AG04449 (cell line): Measurements from ENCODE around the gene PCDHGC3.
A peak's percentile ranks its signal among the peaks of the same experiment; 100 is the strongest.

Experiments used
- CTCF ChIA-PET: fragments of 350-600 bp; formaldehyde crosslinking; extraction: SDS; loops from one replicate; lab custom pipeline; 2021; ENCODE audit warnings: antibody characterized with exemption; lab: Yijun Ruan, JAX
- POLR2A ChIA-PET: fragments of 400-600, 350-600 bp; formaldehyde crosslinking; extraction: SDS; loops from one replicate; lab custom pipeline; 2020; ENCODE audit warnings: antibody characterized with exemption, inconsistent platforms; lab: Yijun Ruan, JAX
- DNase-seq: peaks from one replicate; pipeline ENCODE4 v3.0.0-alpha.2; 2010; ENCODE audit warnings: low read depth, low spot score
- H3K4me3 ChIP-seq: 2 replicates; pipeline ENCODE4 v1.5.1; 2011; ENCODE audit warnings: low read depth, mild to moderate bottlenecking, control low read depth, low read length
- CTCF ChIP-seq: IDR thresholded peaks from one replicate; pipeline ENCODE4 v1.5.1; 2011; ENCODE audit warnings: mild to moderate bottlenecking, moderate library complexity, low read length, control low read depth, inconsistent platforms; ENCODE audit not compliant: insufficient read depth; ENCODE audit errors: missing control alignments

PCDHGC3 gene

GRCh38 chr5:141486091-141486490 is 10.3 kb downstream of the PCDHGC3 start:
- no peak overlapping the region for H3K4me3 ChIP-seq
- no peak for TF ChIP-seq CTCF
- DNase-seq, result no peak
- ChIA-PET POLR2A (interaction anchor here (0.7 to 1.2 kb wide), 3 partner anchors 9 to 28 kb away, joined by 3 read pairs; partner anchors contain the start of gene PCDHGC3), CTCF (interaction anchor here (0.7 to 37.5 kb wide), 8 partner anchors 9 to 75 kb away, joined by 3 to 856 read pairs (median 4); partner anchors contain the start of genes PCDHGA12 and PCDHGC3)

GRCh38 chr5:141487131-141487530 is 11.4 kb downstream of the PCDHGC3 start:
- no peak overlapping the region for H3K4me3 ChIP-seq
- POLR2A ChIA-PET, result no interaction called here
- TF ChIP-seq CTCF, result no peak
- DNase-seq, result no peak
- CTCF ChIA-PET, result interaction anchor here (1.4 to 37.5 kb wide), 4 partner anchors 8 to 71 kb away, joined by 6 to 856 read pairs (median 27); partner anchors contain the start of gene PCDHGC3

- CTCF ChIA-PET, result interaction anchor here (0.7 to 37.5 kb wide), 10 partner anchors 8 to 91 kb away, joined by 3 to 856 read pairs (median 4); partner anchors contain the start of genes PCDHGA11, PCDHGA12, PCDHGB5 and PCDHGC3
These were observed 13.1 kb downstream of the PCDHGC3 start, which contains the start of gene PCDHGC5 for GRCh38 chr5:141488591-141489561. Gene PCDHGC5 (plus strand): TSS chr5:141489081. CDS start chr5:141489241, 160 bp downstream.

GRCh38 chr5:141489841-141490240 is 14.1 kb downstream of the PCDHGC3 start:
- ChIA-PET POLR2A (interaction anchor here (1.2 to 1.7 kb wide), 5 partner anchors 19 to 169 kb away, joined by 4 to 14 read pairs (median 6); partner anchors contain the start of gene TAF7), CTCF (interaction anchor here (1.4 to 37.5 kb wide), 6 partner anchors 13 to 92 kb away, joined by 3 to 856 read pairs (median 6); partner anchors contain the start of genes PCDHGA11, PCDHGB5 and PCDHGC3)
- no peak for TF ChIP-seq CTCF
- H3K4me3 ChIP-seq, result no peak overlapping the region
- no peak for DNase-seq

More at GRCh38 chr5:141488591-141489561, 13.1 kb downstream of the PCDHGC3 start, which contains the start of gene PCDHGC5:
- no peak for DNase-seq
- POLR2A ChIA-PET, result interaction anchor here (0.6 to 1.8 kb wide), 9 partner anchors 10 to 168 kb away, joined by 3 to 14 read pairs (median 5); partner anchors contain the start of genes PCDHGC3 and TAF7
- TF ChIP-seq CTCF, result no peak
- peak within 1 kb of the TSS; percentile 46 for H3K4me3 ChIP-seq

- POLR2A ChIA-PET, result no interaction called here
- TF ChIP-seq CTCF, result no peak
- no peak overlapping the region for H3K4me3 ChIP-seq
- DNase-seq, result no peak
- CTCF ChIA-PET, result interaction anchor here (37.5 kb wide), 1 partner anchor 27 kb away, joined by 856 read pairs; no protein-coding TSS in a partner anchor
These were observed 14.5 kb downstream of the PCDHGC3 start for GRCh38 chr5:141490271-141490670.
